HCT116 (cell line): Measurements from ENCODE around the gene ATL2. TPM values are rescaled to one million over a fixed set of nuclear protein-coding genes. Genes with fewer than 3 reads are reported as not detected.

ENCODE experiments used
- ATAC-seq: fragments of 200-7000 bp; cut with Tn5 transposase; 2 replicates; pipeline ENCODE4 v1.9.1; 2020; ENCODE audit warnings: mild to moderate bottlenecking, moderate library complexity
- BruUV-seq: library from RNA; stranded (reverse); fragments of 400-500 nt; replicated peaks from 2 replicates; lab custom pipeline; 2021; lab: Mats Ljungman, UMichigan
- CTCF ChIA-PET: fragments of 300-600 bp; sonication (Branson Sonifier 250); formaldehyde crosslinking; loops from one replicate; lab custom pipeline; 2021; ENCODE audit warnings: antibody characterized with exemption; lab: Charles Lee
- POLR2A ChIA-PET: fragments of 300-600, 350-600 bp; sonication (Branson Sonifier 250); formaldehyde crosslinking; loops from one replicate; lab custom pipeline; 2021; ENCODE audit warnings: antibody characterized with exemption; lab: Charles Lee
- RAD21 ChIA-PET, 2 experiments: fragments of 300-600 bp; sonication (Branson Sonifier 250); formaldehyde crosslinking; loops; one replicate each; lab custom pipeline; 2023; ENCODE audit warnings: low total read pairs in 2 of 2; ENCODE audit not compliant: uncharacterized antibody in 2 of 2, unreplicated experiment in 2 of 2, low non-redundant PET in 1 of 2; lab: Charles Lee
- DNase-seq: peaks from one replicate; pipeline ENCODE4 v3.0.0-alpha.2; 2010; ENCODE audit warnings: low read depth, low spot score
- H2AFZ ChIP-seq: fragments of 200-600 bp; shearing (Covaris generic), sonication (generic); 2 replicates; pipeline ENCODE4 v1.6.1; 2017; ENCODE audit warnings: low read depth, mixed run types, mixed read lengths, antibody characterized with exemption, low read length; ENCODE audit not compliant: poor library complexity, severe bottlenecking
- H3K27ac ChIP-seq: 2 replicates; pipeline ENCODE4 v1.5.1; 2012; ENCODE audit warnings: low read depth, low read length
- H3K27me3 ChIP-seq: fragments of 200-600 bp; sonication (generic); 2 replicates; pipeline ENCODE4 v1.6.1; 2016; ENCODE audit warnings: mixed run types, low read length, mixed read lengths; ENCODE audit not compliant: insufficient read depth
- H3K36me3 ChIP-seq, 2 experiments: fragments of 200-500 bp in 1 of 2; fragments of 200-600 bp in 1 of 2; sonication (Bioruptor generic) in 1 of 2; sonication (generic) in 1 of 2; 2 replicates each; pipeline versions ENCODE4 v1.5.1 to v1.6.1; 2014 to 2016; ENCODE audit warnings: low read length in 2 of 2, inconsistent platforms in 1 of 2, mixed read lengths in 1 of 2, mixed run types in 1 of 2; ENCODE audit not compliant: insufficient read depth in 2 of 2, control insufficient read depth in 1 of 2
- H3K4me1 ChIP-seq, 2 experiments: fragments of 200-600 bp in 1 of 2; sonication (generic) in 1 of 2; 2 replicates each; pipeline versions ENCODE4 v1.5.1 to v1.6.1; 2012 to 2017; ENCODE audit warnings: low read length in 2 of 2, inconsistent platforms in 1 of 2, mild to moderate bottlenecking in 1 of 2, mixed read lengths in 1 of 2, mixed run types in 1 of 2, moderate library complexity in 1 of 2; ENCODE audit not compliant: insufficient read depth in 2 of 2, control insufficient read depth in 1 of 2
- H3K4me2 ChIP-seq: fragments of 200-600 bp; sonication (generic); 2 replicates; pipeline ENCODE4 v1.6.1; 2017; ENCODE audit warnings: mixed run types, low read length, mixed read lengths
- H3K4me3 ChIP-seq, 2 experiments: fragments of 200-600 bp in 1 of 2; sonication (generic) in 1 of 2; replicated peaks in 1 of 2; 2 replicates each; pipeline ENCODE4 v1.5.1; 2011 to 2016; ENCODE audit warnings: low read length in 2 of 2, control low read depth in 1 of 2, low read depth in 1 of 2, mild to moderate bottlenecking in 1 of 2, mixed read lengths in 1 of 2, mixed run types in 1 of 2
- H3K79me2 ChIP-seq: fragments of 200-600 bp; sonication (generic); 2 replicates; pipeline ENCODE4 v1.6.1; 2017; ENCODE audit warnings: mild to moderate bottlenecking, mixed run types, low read length, moderate library complexity, mixed read lengths; ENCODE audit not compliant: insufficient read depth
- H3K9ac ChIP-seq: fragments of 200-600 bp; sonication (generic); 2 replicates; pipeline ENCODE4 v1.6.1; 2016; ENCODE audit warnings: low read length, mixed read lengths
- H3K9me2 ChIP-seq: fragments of 200-600 bp; sonication (generic), shearing (Covaris generic); 2 replicates; pipeline ENCODE4 v1.6.1; 2017; ENCODE audit warnings: mixed run types, mild to moderate bottlenecking, moderate library complexity; ENCODE audit not compliant: insufficient read depth
- H3K9me3 ChIP-seq, 2 experiments: fragments of 200-500 bp in 1 of 2; fragments of 200-600 bp in 1 of 2; sonication (Bioruptor generic) in 1 of 2; sonication (generic) in 1 of 2; 2 replicates each; pipeline ENCODE4 v1.6.1; 2014 to 2017; ENCODE audit warnings: low read length in 2 of 2, mixed read lengths in 2 of 2, inconsistent platforms in 1 of 2, low read depth in 1 of 2, mild to moderate bottlenecking in 1 of 2, mixed run types in 1 of 2, moderate library complexity in 1 of 2; ENCODE audit not compliant: control insufficient read depth in 1 of 2, insufficient read depth in 1 of 2
- H4K20me1 ChIP-seq: fragments of 200-600 bp; sonication (generic), shearing (Covaris generic); 2 replicates; pipeline ENCODE4 v1.6.1; 2017; ENCODE audit warnings: mixed run types, mild to moderate bottlenecking, moderate library complexity; ENCODE audit not compliant: insufficient read depth
- CBX3 ChIP-seq: IDR thresholded peaks from 2 replicates; pipeline ENCODE4 v1.6.1; 2012; ENCODE audit warnings: low read depth
- CTCF ChIP-seq, 3 experiments: fragments of 200-600 bp in 1 of 3; sonication (generic) in 1 of 3; IDR thresholded peaks in 2 of 3; conservative IDR thresholded peaks in 1 of 3; 2 replicates each; pipeline ENCODE4 v1.5.1; 2012 to 2017; ENCODE audit warnings: low read depth in 2 of 3, low read length in 2 of 3, antibody characterized with exemption in 1 of 3, borderline replicate concordance in 1 of 3, control low read depth in 1 of 3, mild to moderate bottlenecking in 1 of 3, mixed read lengths in 1 of 3, mixed run types in 1 of 3, moderate library complexity in 1 of 3; ENCODE audit not compliant: insufficient read depth in 1 of 3
- EGR1 ChIP-seq: IDR thresholded peaks from 2 replicates; pipeline ENCODE4 v1.6.1; 2012; ENCODE audit warnings: low read depth
- ELF1 ChIP-seq: IDR thresholded peaks from 2 replicates; pipeline ENCODE4 v1.6.1; 2012; ENCODE audit warnings: low read depth, borderline replicate concordance
- EZH2 ChIP-seq: fragments of 200-600 bp; sonication (generic); IDR thresholded peaks from 2 replicates; pipeline ENCODE4 v1.6.1; 2017; ENCODE audit warnings: antibody characterized with exemption, mixed run types
- MAX ChIP-seq: IDR thresholded peaks from 2 replicates; pipeline ENCODE4 v1.6.1; 2012
- POLR2A ChIP-seq: IDR thresholded peaks from 2 replicates; pipeline ENCODE4 v1.7.0; 2011; ENCODE audit warnings: borderline replicate concordance; ENCODE audit not compliant: insufficient read depth, insufficient read length; ENCODE audit errors: extremely low read depth
- POLR2AphosphoS5 ChIP-seq: IDR thresholded peaks from 2 replicates; pipeline ENCODE4 v1.6.1; 2011; ENCODE audit warnings: mild to moderate bottlenecking, low read depth, low read length, moderate library complexity
- RAD21 ChIP-seq: IDR thresholded peaks from 2 replicates; pipeline ENCODE4 v1.6.1; 2012; ENCODE audit warnings: low read depth, mild to moderate bottlenecking
- REST ChIP-seq: IDR thresholded peaks from 2 replicates; pipeline ENCODE4 v1.6.1; 2012; ENCODE audit warnings: low read depth
- YY1 ChIP-seq: IDR thresholded peaks from 2 replicates; pipeline ENCODE4 v1.6.1; 2011; ENCODE audit warnings: low read length, low read depth, moderate library complexity, mild to moderate bottlenecking; ENCODE audit not compliant: insufficient replicate concordance; ENCODE audit errors: extremely low read depth
- intact Hi-C: fragments of 100-400 bp; cut with micrococcal nuclease; formaldehyde crosslinking; loops from 2 replicates; pipeline ENCODE4 v1.10.0; 2022
- total RNA-seq: library from RNA; stranded (reverse); gene quantifications from one replicate; pipeline ENCODE4 v1.2.1, GENCODE V29; 2021; ENCODE audit not compliant: unreplicated experiment

ATL2 gene
- total RNA-seq, 1 experiment from 2014 or later = 80.7 TPM

DNA sequence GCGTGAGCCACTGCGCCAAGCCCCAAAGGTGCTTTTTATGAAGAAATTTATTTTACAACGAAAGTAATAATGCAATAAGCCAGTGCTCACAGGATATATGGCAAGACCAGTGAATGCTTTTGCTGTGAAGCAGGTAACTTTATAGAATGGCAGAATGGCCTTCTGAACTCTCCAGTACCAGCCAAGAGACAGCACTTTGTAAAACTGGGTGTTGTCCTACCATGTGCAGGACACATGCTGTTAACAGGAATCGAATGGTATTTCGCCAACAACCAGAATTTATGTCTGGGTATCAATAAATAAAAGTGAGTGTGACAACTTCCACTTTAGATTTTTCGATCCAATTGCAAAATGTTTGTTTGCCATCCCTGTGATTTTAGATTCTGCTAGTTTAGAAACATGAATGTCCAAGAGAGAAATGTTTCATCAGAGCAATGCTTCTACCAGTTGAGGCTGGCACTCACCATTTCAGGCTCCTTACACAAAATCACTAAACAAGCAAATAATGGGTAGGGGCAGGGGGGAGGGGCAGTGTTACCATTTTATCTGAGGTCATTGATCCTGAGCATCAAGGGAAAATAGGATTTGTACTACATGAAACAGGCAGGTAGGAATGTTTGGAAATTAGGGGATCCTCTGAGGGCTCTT lies 95.9 kb downstream of the ATL2 start (continued):
- TF ChIP-seq CTCF (IDR thresholded peaks at IDR 0.05 in 2 of 3, conservative IDR thresholded peaks at IDR 0.05 in 1 of 3; ENCODE audit: borderline replicate concordance in 1 of 3, insufficient read depth in 1 of 3, low read depth in 2 of 3, low read length in 2 of 3) (no peak), ELF1 (no peak), POLR2A (no peak)

- H3K4me1 ChIP-seq = no peaks in the 10 kb centered on the region
- TF ChIP-seq YY1 (no peak), REST (no peak), EZH2 (no peak), MAX (no peak), EGR1 (no peak), POLR2AphosphoS5 (no peak), RAD21 (no peak), ELF1 (no peak), CBX3 (no peak), CTCF (IDR thresholded peaks at IDR 0.05 in 2 of 3, conservative IDR thresholded peaks at IDR 0.05 in 1 of 3; ENCODE audit: borderline replicate concordance in 1 of 3, insufficient read depth in 1 of 3, low read depth in 2 of 3, low read length in 2 of 3) (no peak)
These were observed 97.9 kb downstream of the ATL2 start for GRCh38 chr2:38279201-38279600.

More at GRCh38 chr2:38279201-38279600, 97.9 kb downstream of the ATL2 start:
- no peak for DNase-seq
- H3K36me3 ChIP-seq = no peaks in the 10 kb centered on the region
- H3K9me3 ChIP-seq = no peaks in the 10 kb centered on the region
- H3K4me2 ChIP-seq = no peak overlapping the region
- H3K27me3 ChIP-seq = no peaks in the 10 kb centered on the region
- H2AFZ ChIP-seq = no peak overlapping the region
- POLR2A ChIA-PET = interaction anchor here (0.7 kb wide), 1 partner anchor 10 kb away, joined by 4 read pairs; no protein-coding TSS in a partner anchor
- no peaks in the 10 kb centered on the region for H3K79me2 ChIP-seq
- BruUV-seq = no TSS peak
- ATAC-seq = no peak
- intact Hi-C loops = no loop called here
- RAD21 ChIA-PET = no interaction called here
- H3K9ac ChIP-seq = no peak overlapping the region
- no peaks in the 10 kb centered on the region for H4K20me1 ChIP-seq
- no peaks in the 10 kb centered on the region for H3K9me2 ChIP-seq
- no peak overlapping the region for H3K27ac ChIP-seq
- CTCF ChIA-PET = no interaction called here
- no peak overlapping the region for H3K4me3 ChIP-seq
